Natural killer cell (primary cell): ENCODE data around the gene ZNF286A. TPM values are rescaled to one million over a fixed set of nuclear protein-coding genes. Genes with fewer than 3 reads are reported as not detected.

Experiments
- ATAC-seq, 3 donors: fragments of 150-1000 bp in 2 of 3; fragments of 200-7000 bp in 1 of 3; cut with Tn5 transposase; 1 replicate in 1 of 3; 2 replicates in 2 of 3; pipeline ENCODE4 v1.10.0; 2021; ENCODE audit warnings: mild to moderate bottlenecking in 2 of 3, moderate library complexity in 2 of 3
- DNase-seq, 2 donors: peaks; one replicate each; pipeline versions ENCODE4 v3.0.0 to v3.0.0-alpha.2; 2013 to 2021; ENCODE audit warnings: mixed read lengths in 1 of 2
- H3K27ac ChIP-seq: one replicate; pipeline ENCODE4 v1.5.1; 2013; ENCODE audit warnings: mild to moderate bottlenecking, low read length
- H3K27me3 ChIP-seq: one replicate; pipeline ENCODE4 v1.6.1; 2013; ENCODE audit warnings: low read length; ENCODE audit not compliant: control insufficient read depth, insufficient read depth
- H3K36me3 ChIP-seq: one replicate; pipeline ENCODE4 v1.6.1; 2013; ENCODE audit warnings: low read length; ENCODE audit not compliant: control insufficient read depth, insufficient read depth
- H3K4me1 ChIP-seq: one replicate; pipeline ENCODE4 v1.6.1; 2013; ENCODE audit warnings: low read length; ENCODE audit not compliant: control insufficient read depth, insufficient read depth
- H3K4me3 ChIP-seq: one replicate; pipeline ENCODE4 v1.5.1; 2013; ENCODE audit warnings: low read length
- H3K9me3 ChIP-seq: one replicate; pipeline ENCODE4 v1.6.1; 2013; ENCODE audit warnings: low read length; ENCODE audit not compliant: control insufficient read depth, insufficient read depth
- H3K27ac Mint-ChIP-seq, 2 donors: one replicate each; pipeline ENCODE4 v1.8.0; 2022; ENCODE audit warnings: mild to moderate bottlenecking in 2 of 2, mixed read lengths in 2 of 2, moderate library complexity in 1 of 2
- H3K27me3 Mint-ChIP-seq, 2 donors: one replicate each; pipeline ENCODE4 v1.8.0; 2022; ENCODE audit warnings: low read depth in 2 of 2, mixed read lengths in 2 of 2
- H3K36me3 Mint-ChIP-seq: one replicate; pipeline ENCODE4 v1.8.0; 2022; ENCODE audit warnings: mixed read lengths
- H3K4me1 Mint-ChIP-seq, 2 donors: one replicate each; pipeline ENCODE4 v1.8.0; 2022; ENCODE audit warnings: mixed read lengths in 2 of 2
- H3K4me3 Mint-ChIP-seq: one replicate; pipeline ENCODE4 v1.8.0; 2022; ENCODE audit warnings: mild to moderate bottlenecking, moderate library complexity, mixed read lengths
- H3K9me3 Mint-ChIP-seq, 2 donors: one replicate each; pipeline ENCODE4 v1.8.0; 2022; ENCODE audit warnings: mixed read lengths in 2 of 2
- CTCF ChIP-seq: fragments of 200-600 bp; IDR thresholded peaks from one replicate; pipeline ENCODE4 v1.8.0; 2022; ENCODE audit warnings: antibody characterized with exemption
- WGBS: methylation state at CpG from one replicate; pipeline ENCODE4 v1.1.7; 2013; ENCODE audit warnings: missing lambda C conversion rate; ENCODE audit not compliant: insufficient coverage; 5-methylcytosine and 5-hydroxymethylcytosine counted together
- intact Hi-C: fragments of 100-400 bp; cut with micrococcal nuclease; formaldehyde crosslinking; loops from one replicate; pipeline ENCODE4 v1.14.2; 2022
- total RNA-seq, 4 donors: library from RNA; stranded (reverse); fragments of 120-200 nt in 1 of 4; gene quantifications; one replicate each; pipeline versions ENCODE4 v1.2.3 to v1.2.4, GENCODE V29; 2013 to 2022

ZNF286A gene
- total RNA-seq, 3 donors from 2014 or later (not counting 1 experiment from before 2014, with no cell fraction given), result 14.9 to 20.8 (median 18.8) TPM

GRCh38 chr17:15741624-15742023 is 42.1 kb downstream of the ZNF286A start:
- H3K27me3 Mint-ChIP-seq, result peaks cover 14% of the 10 kb centered on the region in 2 donors
- no peak overlapping the region for H3K4me3 Mint-ChIP-seq
- no peaks in the 10 kb centered on the region for H3K27me3 ChIP-seq
- TF ChIP-seq CTCF, result no peak
- no peak for DNase-seq
- no peaks in the 10 kb centered on the region for H3K4me1 ChIP-seq
- H3K4me3 ChIP-seq, result no peak overlapping the region
- H3K36me3 ChIP-seq, result no peaks in the 10 kb centered on the region
- H3K27ac Mint-ChIP-seq, result no peak overlapping the region
- H3K36me3 Mint-ChIP-seq, result no peaks in the 10 kb centered on the region
- 86% methylated on average over 9 of the region's 9 CpGs for WGBS
- H3K27ac ChIP-seq, result no peak overlapping the region
- no peak for ATAC-seq
- H3K4me1 Mint-ChIP-seq, result no peaks in the 10 kb centered on the region
- no peaks in the 10 kb centered on the region for H3K9me3 Mint-ChIP-seq
- intact Hi-C loops, result no loop called here
- no peaks in the 10 kb centered on the region for H3K9me3 ChIP-seq

- Mint-ChIP-seq H3K36me3 (no peaks in the 10 kb centered on the region), H3K4me3 (no peak overlapping the region), H3K4me1 (no peaks in the 10 kb centered on the region), H3K9me3 (no peaks in the 10 kb centered on the region), H3K27ac (no peak overlapping the region), H3K27me3 (peaks cover 16 to 20% of the 10 kb centered on the region in 2 donors)
- Histone ChIP-seq H3K36me3 (no peaks in the 10 kb centered on the region), H3K27me3 (no peaks in the 10 kb centered on the region), H3K4me3 (no peak overlapping the region), H3K9me3 (no peaks in the 10 kb centered on the region), H3K4me1 (no peaks in the 10 kb centered on the region), H3K27ac (no peak overlapping the region)
- WGBS, result 84% methylated on average over 15 of the region's 15 CpGs
- no peak for TF ChIP-seq CTCF
- ATAC-seq, result no peak
- no peak for DNase-seq
- intact Hi-C loops, result no loop called here
These were observed 42.7 kb downstream of the ZNF286A start for GRCh38 chr17:15742051-15742795.

- Histone ChIP-seq H3K27me3 (no peaks in the 10 kb centered on the region), H3K9me3 (no peaks in the 10 kb centered on the region), H3K36me3 (no peaks in the 10 kb centered on the region), H3K27ac (no peak overlapping the region), H3K4me1 (no peaks in the 10 kb centered on the region), H3K4me3 (no peak overlapping the region)
- Mint-ChIP-seq H3K4me3 (no peak overlapping the region), H3K36me3 (no peaks in the 10 kb centered on the region), H3K9me3 (no peaks in the 10 kb centered on the region), H3K4me1 (no peaks in the 10 kb centered on the region), H3K27me3 (peaks cover 16 to 22% of the 10 kb centered on the region in 2 donors), H3K27ac (no peak overlapping the region)
- no peak for ATAC-seq
- TF ChIP-seq CTCF, result no peak
- no peak for DNase-seq
- 95% methylated on average over 7 of the region's 7 CpGs for WGBS
- intact Hi-C loops, result no loop called here
These were observed 43.4 kb downstream of the ZNF286A start for GRCh38 chr17:15742921-15743320.
